ENCODE measurements around the gene AGMO.

GRCh38 chr7:15284396-15284795 is 277.4 kb downstream of the AGMO start:
- TF ChIP-seq EZH2 (IDR thresholded peaks at IDR 0.05; ENCODE audit: borderline replicate concordance, insufficient read depth, low read depth, low read length, poor library complexity, severe bottlenecking), result no peak
- no peak for TF ChIP-seq CTCF (IDR thresholded peaks at IDR 0.05)

All from B cell (primary cell).